ENCODE measurements around the gene SRF.

GRCh38 chr6:43170417-43170930 is 595 bp upstream of the SRF start:
- TF ChIP-seq EZH2 (IDR thresholded peaks at IDR 0.05; ENCODE audit: low read depth) (no peak), CTCF (conservative IDR thresholded peaks at IDR 0.05) (no peak)
